H1 (cell line): ENCODE data around the gene KCNV2. TPM values are rescaled to one million over a fixed set of nuclear protein-coding genes. Genes with fewer than 3 reads are reported as not detected.

Experiments
- CTCF ChIA-PET: fragments of 300-600 bp; sonication (Branson Sonifier 250); formaldehyde crosslinking; loops from one replicate; lab custom pipeline; 2021; ENCODE audit not compliant: partially characterized antibody; lab: Charles Lee
- POLR2A ChIA-PET: fragments of 300-600 bp; sonication (Branson Sonifier 250); formaldehyde crosslinking; loops from one replicate; lab custom pipeline; 2021; ENCODE audit warnings: inconsistent platforms; ENCODE audit not compliant: partially characterized antibody; lab: Charles Lee
- DNase-seq, 2 experiments: peaks; one replicate each; pipeline versions ENCODE4 v3.0.0 to v3.0.0-alpha.2; 2010 to 2022; ENCODE audit warnings: low spot score in 2 of 2, low read depth in 1 of 2, mixed read lengths in 1 of 2
- FAIRE-seq: peaks from 2 replicates; lab custom pipeline; 2011; peaks lifted over from hg19 to GRCh38; lab: Jason Lieb, UNC
- H2AFZ ChIP-seq: 2 replicates; pipeline ENCODE4 v1.8.1; 2012; ENCODE audit warnings: low read length, inconsistent platforms
- H2AK5ac ChIP-seq: 2 replicates; pipeline ENCODE4 v1.6.1; 2013; ENCODE audit warnings: low read depth, low read length
- H2BK120ac ChIP-seq: replicated peaks from 2 replicates; pipeline ENCODE3; 2013; ENCODE audit warnings: low read depth, low read length, inconsistent platforms
- H2BK12ac ChIP-seq: 2 replicates; pipeline ENCODE4 v1.6.1; 2013; ENCODE audit warnings: low read depth, low read length
- H2BK15ac ChIP-seq: 2 replicates; pipeline ENCODE4 v1.6.1; 2013; ENCODE audit warnings: low read length
- H2BK20ac ChIP-seq: 2 replicates; pipeline ENCODE4 v1.6.1; 2013; ENCODE audit warnings: low read length
- H2BK5ac ChIP-seq: 2 replicates; pipeline ENCODE4 v1.6.1; 2013; ENCODE audit warnings: low read depth, low read length
- H3K14ac ChIP-seq: 2 replicates; pipeline ENCODE4 v1.6.1; 2013; ENCODE audit warnings: inconsistent platforms; ENCODE audit not compliant: insufficient read length
- H3K18ac ChIP-seq: 2 replicates; pipeline ENCODE4 v1.6.1; 2013; ENCODE audit warnings: low read length; ENCODE audit errors: extremely low read depth
- H3K23ac ChIP-seq: 2 replicates; pipeline ENCODE4 v1.6.1; 2013; ENCODE audit warnings: inconsistent platforms; ENCODE audit not compliant: insufficient read length
- H3K23me2 ChIP-seq: 2 replicates; pipeline ENCODE4 v1.6.1; 2013; ENCODE audit warnings: low read depth, low read length
- H3K27ac ChIP-seq: 2 replicates; pipeline ENCODE4 v1.6.1; 2011; ENCODE audit warnings: low read depth, low read length, inconsistent platforms
- H3K27me3 ChIP-seq, 4 experiments: replicated peaks in 1 of 4; 1 replicate in 1 of 4; 2 replicates in 3 of 4; pipeline versions ENCODE4 v1.6.1 to v1.8.1; 2011 to 2013; ENCODE audit warnings: low read length in 3 of 4, mild to moderate bottlenecking in 3 of 4, inconsistent platforms in 2 of 4, mixed read lengths in 2 of 4, moderate library complexity in 1 of 4; ENCODE audit not compliant: control insufficient read depth in 3 of 4, insufficient read depth in 3 of 4; ENCODE audit errors: extremely low read depth in 1 of 4
- H3K36me3 ChIP-seq, 4 experiments: 2 replicates each; pipeline versions ENCODE4 v1.6.1 to v1.8.1; 2011 to 2013; ENCODE audit warnings: mild to moderate bottlenecking in 4 of 4, low read length in 3 of 4, moderate library complexity in 2 of 4, control low read depth in 1 of 4, inconsistent platforms in 1 of 4; ENCODE audit not compliant: insufficient read depth in 4 of 4, control insufficient read depth in 2 of 4
- H3K4ac ChIP-seq: replicated peaks from 2 replicates; pipeline ENCODE3; 2013; ENCODE audit warnings: low read length, low read depth, mixed read lengths, inconsistent platforms; ENCODE audit not compliant: insufficient read length
- H3K4me1 ChIP-seq, 4 experiments: replicated peaks in 1 of 4; 1 replicate in 1 of 4; 2 replicates in 3 of 4; pipeline versions ENCODE4 v1.6.1 to v1.8.1; 2011 to 2013; ENCODE audit warnings: low read length in 3 of 4, inconsistent platforms in 2 of 4, mixed read lengths in 1 of 4; ENCODE audit not compliant: insufficient read depth in 4 of 4, control insufficient read depth in 3 of 4
- H3K4me2 ChIP-seq, 2 experiments: 2 replicates each; pipeline versions ENCODE4 v1.6.1 to v1.8.1; 2011 to 2013; ENCODE audit warnings: low read depth in 2 of 2, low read length in 2 of 2, control low read depth in 1 of 2, inconsistent platforms in 1 of 2, mild to moderate bottlenecking in 1 of 2; ENCODE audit not compliant: insufficient read depth in 1 of 2
- H3K4me3 ChIP-seq, 4 experiments: fragments of 200-600, 300-600 bp in 1 of 4; sonication (generic), shearing (Covaris generic), sonication (Bioruptor Twin) in 1 of 4; 2 replicates each; pipeline versions ENCODE4 v1.5.1 to v1.8.1; 2011 to 2016; ENCODE audit warnings: low read length in 4 of 4, low read depth in 3 of 4, control low read depth in 2 of 4, inconsistent platforms in 2 of 4, mild to moderate bottlenecking in 2 of 4, mixed read lengths in 1 of 4, moderate library complexity in 1 of 4; ENCODE audit not compliant: insufficient read depth in 2 of 4; ENCODE audit errors: extremely low read depth in 1 of 4
- H3K56ac ChIP-seq: replicated peaks from 2 replicates; pipeline ENCODE3; 2013; ENCODE audit warnings: low read depth, mild to moderate bottlenecking, mixed read lengths, low read length, inconsistent platforms; ENCODE audit not compliant: insufficient read length
- H3K79me1 ChIP-seq: 2 replicates; pipeline ENCODE4 v1.6.1; 2013; ENCODE audit warnings: low read depth, low read length, control low read depth
- H3K79me2 ChIP-seq, 2 experiments: 2 replicates each; pipeline versions ENCODE4 v1.6.1 to v1.8.1; 2012 to 2013; ENCODE audit warnings: low read length in 2 of 2, mild to moderate bottlenecking in 2 of 2, inconsistent platforms in 1 of 2; ENCODE audit not compliant: insufficient read depth in 2 of 2, control insufficient read depth in 1 of 2
- H3K9ac ChIP-seq, 4 experiments: replicated peaks in 1 of 4; 1 replicate in 1 of 4; 2 replicates in 3 of 4; pipeline versions ENCODE4 v1.6.1 to v1.8.1; 2011 to 2013; ENCODE audit warnings: low read depth in 3 of 4, low read length in 3 of 4, control low read depth in 2 of 4, mild to moderate bottlenecking in 2 of 4, moderate library complexity in 2 of 4, inconsistent platforms in 1 of 4; ENCODE audit errors: extremely low read depth in 1 of 4
- H3K9me3 ChIP-seq, 2 experiments: 2 replicates each; pipeline versions ENCODE4 v1.6.1 to v1.8.1; 2012 to 2013; ENCODE audit warnings: mild to moderate bottlenecking in 2 of 2, moderate library complexity in 2 of 2, control low read depth in 1 of 2, inconsistent platforms in 1 of 2, low read depth in 1 of 2, low read length in 1 of 2, mixed read lengths in 1 of 2; ENCODE audit not compliant: insufficient read depth in 2 of 2
- H4K20me1 ChIP-seq, 2 experiments: replicated peaks in 1 of 2; 2 replicates each; pipeline versions ENCODE3 to v1.8.1; 2011 to 2013; ENCODE audit warnings: inconsistent platforms in 2 of 2, low read length in 2 of 2, mild to moderate bottlenecking in 1 of 2; ENCODE audit not compliant: insufficient read depth in 2 of 2, control insufficient read depth in 1 of 2
- H4K5ac ChIP-seq: 2 replicates; pipeline ENCODE4 v1.6.1; 2013; ENCODE audit warnings: low read length, low read depth, mixed read lengths, inconsistent platforms; ENCODE audit not compliant: insufficient read length
- H4K8ac ChIP-seq: 2 replicates; pipeline ENCODE4 v1.8.0; 2013; ENCODE audit warnings: mild to moderate bottlenecking, moderate library complexity, low read length, inconsistent platforms; ENCODE audit not compliant: insufficient read depth; ENCODE audit errors: extremely low read depth
- H4K91ac ChIP-seq: replicated peaks from 2 replicates; pipeline ENCODE3; 2013; ENCODE audit warnings: low read length, mixed read lengths, inconsistent platforms; ENCODE audit not compliant: insufficient read length
- EP300 ChIP-seq, 2 experiments: IDR thresholded peaks; 1 replicate in 1 of 2; 2 replicates in 1 of 2; pipeline ENCODE4 v1.6.1; 2011 to 2012; ENCODE audit warnings: low read depth in 2 of 2, low read length in 2 of 2, mild to moderate bottlenecking in 2 of 2, borderline replicate concordance in 1 of 2, inconsistent platforms in 1 of 2, moderate library complexity in 1 of 2
- JUN ChIP-seq: IDR thresholded peaks from 2 replicates; pipeline ENCODE4 v1.6.1; 2011; ENCODE audit warnings: low read depth, mild to moderate bottlenecking, improper control_type of control experiment, low read length
- KDM4A ChIP-seq: IDR thresholded peaks from one replicate; pipeline ENCODE4 v1.7.1; 2012; ENCODE audit warnings: low read depth, mild to moderate bottlenecking, moderate library complexity, low read length, inconsistent platforms; ENCODE audit not compliant: severe bottlenecking
- KDM5A ChIP-seq: fragments of 200-600 bp; IDR thresholded peaks from 2 replicates; pipeline ENCODE4 v1.7.1; 2012; ENCODE audit warnings: mild to moderate bottlenecking, low read length, inconsistent platforms, mixed read lengths
- PHF8 ChIP-seq: fragments of 200-600 bp; sonication (generic); conservative IDR thresholded peaks from 2 replicates; pipeline ENCODE4 v1.7.1; 2012; ENCODE audit warnings: low read depth, mild to moderate bottlenecking, inconsistent platforms, low read length, moderate library complexity
- POLR2AphosphoS5 ChIP-seq: IDR thresholded peaks from 2 replicates; pipeline ENCODE4 v1.6.1; 2011; ENCODE audit warnings: low read depth, low read length
- POU5F1 ChIP-seq: IDR thresholded peaks from 2 replicates; pipeline ENCODE4 v1.6.1; 2011; ENCODE audit warnings: low read depth, mild to moderate bottlenecking, low read length, moderate library complexity
- RFX5 ChIP-seq: IDR thresholded peaks from 2 replicates; pipeline ENCODE4 v1.6.1; 2011; ENCODE audit warnings: low read depth, low read length, improper control_type of control experiment, borderline replicate concordance
- SAP30 ChIP-seq: fragments of 300-600 bp; sonication (generic); IDR thresholded peaks from 2 replicates; pipeline ENCODE4 v1.7.1; 2012; ENCODE audit warnings: low read length, moderate library complexity, mild to moderate bottlenecking, inconsistent platforms; ENCODE audit not compliant: insufficient read depth, insufficient replicate concordance
- SIX5 ChIP-seq: IDR thresholded peaks from 2 replicates; pipeline ENCODE4 v1.6.1; 2011; ENCODE audit warnings: mild to moderate bottlenecking, low read depth, low read length
- TAF7 ChIP-seq: optimal IDR thresholded peaks from 2 replicates; pipeline ENCODE3; 2011; ENCODE audit warnings: low read depth, mild to moderate bottlenecking, inconsistent platforms, low read length, moderate library complexity, borderline replicate concordance
- USF2 ChIP-seq: IDR thresholded peaks from 2 replicates; pipeline ENCODE4 v1.6.1; 2011; ENCODE audit warnings: low read length, improper control_type of control experiment
- ZNF274 ChIP-seq: IDR thresholded peaks from 2 replicates; pipeline ENCODE4 v1.7.0; 2012; ENCODE audit warnings: low read length, borderline replicate concordance; ENCODE audit errors: extremely low read depth
- whole genome bisulfite sequencing, 2 experiments: shearing (Covaris generic) in 1 of 2; methylation state at CpG; one replicate each; pipeline versions ENCODE4 v1.1.6 to v1.1.7; 2013 to 2015; ENCODE audit warnings: low lambda C conversion rate in 2 of 2, mixed read lengths in 2 of 2, inconsistent platforms in 1 of 2, low coverage in 1 of 2, missing lambda C conversion rate in 1 of 2; ENCODE audit not compliant: insufficient replicate concordance in 2 of 2, insufficient coverage in 1 of 2, insufficient read length in 1 of 2; ENCODE audit errors: extremely low coverage in 1 of 2, missing lambda C conversion rate in 1 of 2; 5-methylcytosine and 5-hydroxymethylcytosine counted together
- polyA plus RNA-seq, 7 experiments: library from polyadenylated mRNA; depleted of rRNA in 3 of 7; stranded (reverse) in 5 of 7; unstranded in 2 of 7; fragments of >200 nt in 5 of 7; fragments of 200-250 nt in 2 of 7; gene quantifications; 1 replicate in 5 of 7; 2 replicates in 1 of 7; 4 replicates in 1 of 7; pipeline versions ENCODE4 v1.2.1 to v1.2.3, GENCODE V29; 2011 to 2013; ENCODE audit warnings: missing spikeins in 2 of 7, mixed read lengths in 2 of 7
- total RNA-seq: library from RNA; stranded (reverse); fragmentation: NEBNext Ultra II Directional; extraction: Animal tissue kit (Norgen Biotek cat#: 25700); gene quantifications from 2 replicates; pipeline ENCODE4 v1.2.1, GENCODE V29; 2021

KCNV2 gene
- total and polyA plus RNA-seq, 2 of the 8 experiments (the other 6 are each of a cell fraction or from before 2014, with no cell fraction given), result not detected

- Histone ChIP-seq H4K20me1 (no peaks in the 10 kb centered on the region), H2BK15ac (no peak overlapping the region), H3K27me3 (no peaks in the 10 kb centered on the region), H3K18ac (no peak overlapping the region), H2AFZ (no peak overlapping the region), H2BK120ac (no peak overlapping the region), H3K79me1 (no peaks in the 10 kb centered on the region), H2BK12ac (no peak overlapping the region), H4K91ac (no peak overlapping the region), H3K79me2 (no peaks in the 10 kb centered on the region), H3K23ac (no peak overlapping the region), H3K4ac (no peak overlapping the region), H3K36me3 (peaks cover 0 to 6% (median 0%) of the 10 kb centered on the region in 4 experiments; a peak in 2 of 8 replicates), H4K5ac (no peak overlapping the region), H2BK20ac (no peak overlapping the region; the same call in 1 of the 2 replicates), H2AK5ac (no peak overlapping the region), H3K4me3 (no peak overlapping the region), H2BK5ac (no peak overlapping the region), H3K27ac (no peak overlapping the region), H3K56ac (no peak overlapping the region), H3K4me2 (no peak overlapping the region), H3K23me2 (no peaks in the 10 kb centered on the region), H4K8ac (no peak overlapping the region), H3K14ac (no peak overlapping the region), H3K9ac (no peak overlapping the region), H3K4me1 (peaks cover 0 to 10% (median 3%) of the 10 kb centered on the region in 4 experiments; a peak in 2 of 7 replicates), H3K9me3 (no peaks in the 10 kb centered on the region)
- CTCF ChIA-PET, result interaction anchor here (0.7 to 1.3 kb wide), 5 partner anchors 12 to 630 kb away, joined by 3 to 4 read pairs (median 3); no protein-coding TSS in a partner anchor
- DNase-seq (no peak), FAIRE-seq (no peak)
- WGBS, 2 experiments, result 93% methylated on average over 4 of the region's 4 CpGs; no CpG with 5 or more reads in 1 of the 2 experiments
- POLR2A ChIA-PET, result interaction anchor here (1.5 to 1.8 kb wide), 2 partner anchors 9 to 15 kb away, joined by 4 to 9 read pairs; no protein-coding TSS in a partner anchor
- TF ChIP-seq SIX5, result no peak
- TF ChIP-seq EP300 (IDR thresholded peaks at IDR 0.05; ENCODE audit: borderline replicate concordance in 1 of 2, low read depth in 2 of 2, low read length in 2 of 2), result no peak
- no peak for TF ChIP-seq ZNF274
- no peak for TF ChIP-seq PHF8
- no peak for TF ChIP-seq TAF7
- no peak for TF ChIP-seq POLR2AphosphoS5
- TF ChIP-seq JUN, result no peak
- no peak for TF ChIP-seq KDM4A
- no peak for TF ChIP-seq POU5F1
- TF ChIP-seq USF2, result no peak
- TF ChIP-seq RFX5, result no peak
- TF ChIP-seq SAP30, result no peak
- TF ChIP-seq KDM5A, result no peak
These were observed 44.1 kb downstream of the KCNV2 start for GRCh38 chr9:2761424-2761823.
